Body of pancreas (tissue), 4 donors: ENCODE data around the gene MTR. TPM values are rescaled to one million over a fixed set of nuclear protein-coding genes. Genes with fewer than 3 reads are reported as not detected.

Source experiments
- ATAC-seq: fragments of 150-250 bp; one replicate; pipeline ENCODE4 v1.9.1; 2016
- DNase-seq, 4 donors: peaks; one replicate each; pipeline ENCODE4 v3.0.0-alpha.2; 2019
- H3K27ac ChIP-seq, 4 donors: fragments of 200-600 bp; sonication (generic); 1 replicate in 3 of 4; 2 replicates in 1 of 4; pipeline versions ENCODE4 v1.5.1 to v1.6.1; 2016 to 2019; ENCODE audit warnings: mild to moderate bottlenecking in 1 of 4, mixed read lengths in 1 of 4, moderate library complexity in 1 of 4
- H3K27me3 ChIP-seq, 2 donors: fragments of 200-600 bp; sonication (generic); one replicate each; pipeline ENCODE4 v1.6.0; 2016; ENCODE audit warnings: mild to moderate bottlenecking in 1 of 2
- H3K36me3 ChIP-seq, 2 donors: fragments of 200-600 bp; sonication (generic); replicated peaks in 1 of 2; 2 replicates each; pipeline ENCODE4 v1.5.1; 2016; ENCODE audit warnings: low read depth in 2 of 2; ENCODE audit not compliant: insufficient read depth in 1 of 2
- H3K4me1 ChIP-seq: fragments of 200-600 bp; sonication (generic); one replicate; pipeline ENCODE4 v1.6.0; 2016
- H3K4me3 ChIP-seq, 2 donors: fragments of 200-600 bp; sonication (generic); 1 replicate in 1 of 2; 2 replicates in 1 of 2; pipeline ENCODE4 v1.5.1; 2016 to 2019
- H3K9me3 ChIP-seq, 3 donors: fragments of 200-600 bp; sonication (generic); 1 replicate in 2 of 3; 2 replicates in 1 of 3; pipeline ENCODE4 v1.5.1; 2016
- POLR2A ChIP-seq, 3 donors: fragments of 450-650 bp; IDR thresholded peaks; one replicate each; pipeline ENCODE4 v1.6.1; 2016; ENCODE audit warnings: antibody characterized with exemption in 3 of 3, mild to moderate bottlenecking in 2 of 3
- WGBS, 2 donors: methylation state at CpG; one replicate each; pipeline ENCODE4 v1.1.5; 2017; 5-methylcytosine and 5-hydroxymethylcytosine counted together
- intact Hi-C: fragments of 100-400 bp; cut with DNase I; formaldehyde crosslinking; loops from one replicate; pipeline ENCODE4 v1.15.1; 2023
- total RNA-seq, 2 donors: library from RNA; depleted of rRNA; stranded (reverse); fragments of >200 nt; gene quantifications; one replicate each; pipeline ENCODE4 v1.1.0, GENCODE V29; 2016
- TF ChIP-seq, protein P1 (sequence below), 7 experiments: fragments of 450-650 bp in 4 of 7; fragments of 200-600 bp in 3 of 7; sonication (generic) in 3 of 7; IDR thresholded peaks; one replicate each; pipeline ENCODE4 v1.5.1; 2016 to 2019; ENCODE audit warnings: antibody characterized with exemption in 7 of 7

The MTR gene
- total RNA-seq, 2 donors from 2014 or later = 26.7 to 29.8 TPM

DNA sequence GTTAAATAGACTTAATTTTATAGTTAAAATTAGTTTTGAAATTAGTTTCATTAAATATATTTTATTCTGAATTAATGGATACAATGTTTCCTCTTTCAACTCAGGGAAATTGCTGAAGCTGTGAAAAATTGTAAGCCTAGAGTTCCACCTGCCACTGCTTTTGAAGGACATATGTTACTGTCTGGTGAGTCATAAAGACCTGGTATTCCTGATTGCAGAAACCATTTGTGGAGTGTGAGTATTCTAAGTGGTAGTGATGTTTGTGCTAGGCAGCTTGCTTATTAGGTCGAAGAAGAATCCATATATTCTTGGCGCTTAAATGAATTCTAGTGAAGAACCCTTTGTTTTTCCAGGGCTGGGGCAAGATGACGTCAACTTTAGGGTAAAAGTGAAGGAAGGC, 34.0 kb downstream of the MTR start:
- DNase-seq (no peak), ATAC-seq (no peak)
- no peaks in the 10 kb centered on the region for H3K9me3 ChIP-seq
- no peaks in the 10 kb centered on the region for H3K4me1 ChIP-seq
- 82% methylated on average over 3 of the region's 3 CpGs for WGBS, 2 donors
- H3K27ac ChIP-seq = no peak overlapping the region
- H3K27me3 ChIP-seq = no peaks in the 10 kb centered on the region
- intact Hi-C loops = no loop called here
- TF ChIP-seq, protein P1, sequence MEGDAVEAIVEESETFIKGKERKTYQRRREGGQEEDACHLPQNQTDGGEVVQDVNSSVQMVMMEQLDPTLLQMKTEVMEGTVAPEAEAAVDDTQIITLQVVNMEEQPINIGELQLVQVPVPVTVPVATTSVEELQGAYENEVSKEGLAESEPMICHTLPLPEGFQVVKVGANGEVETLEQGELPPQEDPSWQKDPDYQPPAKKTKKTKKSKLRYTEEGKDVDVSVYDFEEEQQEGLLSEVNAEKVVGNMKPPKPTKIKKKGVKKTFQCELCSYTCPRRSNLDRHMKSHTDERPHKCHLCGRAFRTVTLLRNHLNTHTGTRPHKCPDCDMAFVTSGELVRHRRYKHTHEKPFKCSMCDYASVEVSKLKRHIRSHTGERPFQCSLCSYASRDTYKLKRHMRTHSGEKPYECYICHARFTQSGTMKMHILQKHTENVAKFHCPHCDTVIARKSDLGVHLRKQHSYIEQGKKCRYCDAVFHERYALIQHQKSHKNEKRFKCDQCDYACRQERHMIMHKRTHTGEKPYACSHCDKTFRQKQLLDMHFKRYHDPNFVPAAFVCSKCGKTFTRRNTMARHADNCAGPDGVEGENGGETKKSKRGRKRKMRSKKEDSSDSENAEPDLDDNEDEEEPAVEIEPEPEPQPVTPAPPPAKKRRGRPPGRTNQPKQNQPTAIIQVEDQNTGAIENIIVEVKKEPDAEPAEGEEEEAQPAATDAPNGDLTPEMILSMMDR (IDR thresholded peaks at IDR 0.05) = no peak
- TF ChIP-seq POLR2A (IDR thresholded peaks at IDR 0.05) = no peak
- no peak overlapping the region for H3K4me3 ChIP-seq
- peaks cover 8 to 36% of the 10 kb centered on the region in 2 donors for H3K36me3 ChIP-seq

DNA sequence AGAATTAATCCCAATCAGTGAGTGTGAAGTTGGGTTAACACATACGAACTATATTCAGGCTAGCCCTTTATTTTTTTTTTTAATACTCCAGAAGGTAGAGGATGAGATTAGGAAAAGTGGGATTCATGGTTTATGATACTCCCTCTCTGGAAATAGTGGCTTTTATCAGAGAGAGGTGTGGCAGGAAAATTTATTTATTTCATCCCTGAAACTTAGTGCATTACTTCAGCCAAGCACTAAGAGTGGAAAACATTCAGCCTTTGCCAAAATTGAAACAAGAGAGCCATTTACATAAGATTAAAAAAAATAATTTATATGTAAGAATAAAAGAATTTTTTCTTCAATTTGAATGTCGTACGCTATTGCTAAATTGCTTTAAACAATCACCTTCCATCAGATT, 35.0 kb downstream of the MTR start:
- TF ChIP-seq, protein P1 (IDR thresholded peaks at IDR 0.05) = no peak
- no peak for TF ChIP-seq POLR2A (IDR thresholded peaks at IDR 0.05)
- Histone ChIP-seq H3K4me3 (no peak overlapping the region), H3K36me3 (peaks cover 6 to 34% of the 10 kb centered on the region in 2 donors), H3K27me3 (no peaks in the 10 kb centered on the region), H3K9me3 (no peaks in the 10 kb centered on the region), H3K4me1 (no peaks in the 10 kb centered on the region), H3K27ac (no peak overlapping the region)
- WGBS, 2 donors = 62 to 77% methylated on average over 3 of the region's 3 CpGs
- DNase-seq = no peak
- intact Hi-C loops = no loop called here
- no peak for ATAC-seq

GRCh38 chr1:236830560-236830959, 35.5 kb downstream of the MTR start:
- TF ChIP-seq, protein P1 (IDR thresholded peaks at IDR 0.05) = no peak
- no peak for TF ChIP-seq POLR2A (IDR thresholded peaks at IDR 0.05)
- ATAC-seq = no peak
- Histone ChIP-seq H3K36me3 (peaks cover 6 to 35% of the 10 kb centered on the region in 2 donors), H3K27ac (no peak overlapping the region), H3K27me3 (no peaks in the 10 kb centered on the region), H3K4me1 (no peaks in the 10 kb centered on the region), H3K4me3 (no peak overlapping the region), H3K9me3 (no peaks in the 10 kb centered on the region)
- WGBS, 2 donors = 82 to 92% methylated on average over 6 of the region's 6 CpGs
- intact Hi-C loops = no loop called here
- DNase-seq = peak in 1 of 4 donors; percentile 10

DNA sequence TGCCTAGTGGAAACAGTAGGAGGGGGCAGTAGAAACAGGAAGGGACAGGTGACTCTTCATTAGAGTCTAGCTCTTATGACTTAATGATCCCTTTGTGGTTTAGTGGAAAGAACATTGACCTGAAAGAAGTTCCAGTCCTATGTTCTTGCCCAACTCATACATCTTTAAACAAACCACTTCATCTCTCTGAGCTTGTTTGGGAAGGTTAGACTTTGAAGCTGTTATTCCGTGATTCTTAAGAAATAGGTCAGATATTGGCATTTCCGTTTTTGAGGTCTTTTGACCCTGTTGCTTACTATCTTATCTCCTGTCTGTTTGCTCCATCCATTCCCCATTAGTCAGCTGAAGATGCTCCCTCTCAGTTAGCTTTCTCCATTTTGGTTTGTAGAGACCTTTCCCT, 38.5 kb downstream of the MTR start:
- TF ChIP-seq POLR2A (IDR thresholded peaks at IDR 0.05) = no peak
- no peaks in the 10 kb centered on the region for H3K9me3 ChIP-seq
- no peak overlapping the region for H3K4me3 ChIP-seq
- H3K4me1 ChIP-seq = no peaks in the 10 kb centered on the region
- intact Hi-C loops = no loop called here
- H3K36me3 ChIP-seq = peaks cover 15 to 33% of the 10 kb centered on the region in 2 donors
- H3K27ac ChIP-seq = no peak overlapping the region
- no peak for ATAC-seq
- 76 to 83% methylated on average over 2 of the region's 2 CpGs for WGBS, 2 donors
- no peak for DNase-seq
- no peaks in the 10 kb centered on the region for H3K27me3 ChIP-seq

DNA sequence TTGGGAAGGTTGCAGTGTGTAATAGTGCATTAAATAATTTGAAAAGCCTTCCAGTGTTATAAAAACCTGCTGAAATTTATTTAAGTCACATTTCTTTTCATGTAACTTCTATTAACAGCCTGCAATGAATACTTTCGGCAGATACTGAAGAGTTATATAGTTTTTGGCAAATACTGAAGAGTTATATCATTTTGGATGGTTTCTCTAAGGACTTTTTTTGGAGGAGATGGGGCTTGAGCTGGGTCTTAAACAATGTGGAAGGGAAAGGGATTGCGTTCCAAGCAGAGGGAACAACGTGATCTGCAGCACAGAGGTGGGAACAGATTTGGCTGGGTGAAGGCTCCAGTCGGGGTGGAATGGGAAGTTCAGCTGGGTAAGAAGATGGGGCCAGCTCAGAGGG, 39.8 kb downstream of the MTR start:
- intact Hi-C loops = no loop called here
- peaks cover 12 to 34% of the 10 kb centered on the region in 2 donors for H3K36me3 ChIP-seq
- no peak for DNase-seq
- no peaks in the 10 kb centered on the region for H3K9me3 ChIP-seq
- WGBS, 2 donors = 89 to 90% methylated on average over 4 of the region's 4 CpGs
- no peak overlapping the region for H3K4me3 ChIP-seq
- H3K27ac ChIP-seq = no peak overlapping the region
- no peak for ATAC-seq
- TF ChIP-seq POLR2A (IDR thresholded peaks at IDR 0.05) = no peak
- TF ChIP-seq, protein P1 (IDR thresholded peaks at IDR 0.05) = no peak
- no peaks in the 10 kb centered on the region for H3K27me3 ChIP-seq
- no peaks in the 10 kb centered on the region for H3K4me1 ChIP-seq
